GM19397 (cell line): ENCODE measurements around the gene FAM118A.
"Not testable (repeated sequence)": the region's sequence is repeated elsewhere in the genome, so short reads cannot be mapped to it uniquely, and the experiment has no call there.

Experiments used
- ATAC-seq: cut with Tn5 transposase; IDR thresholded peaks from one replicate; pipeline ENCODE4 v1.9.1; 2021; ENCODE audit warnings: mild to moderate bottlenecking, moderate library complexity; ENCODE audit not compliant: unreplicated experiment

Gene FAM118A

GRCh38 chr22:45281010-45281409 lies 28.7 kb upstream of the FAM118A start:
- ATAC-seq = no peak

- ATAC-seq = peak; percentile 50
These were observed 24.9 kb upstream of the FAM118A start, which contains the start of gene UPK3A for GRCh38 chr22:45284705-45285262. Gene UPK3A, plus strand, starts transcription at chr22:45284949. Its CDS starts 65 bp downstream, at chr22:45285014.

- no peak for ATAC-seq
These were observed 24.3 kb upstream of the FAM118A start for GRCh38 chr22:45285263-45286058.

GRCh38 chr22:45286854-45287551 lies 22.7 kb upstream of the FAM118A start:
- no peak for ATAC-seq

- no peak for ATAC-seq
These were observed 19.3 kb upstream of the FAM118A start for GRCh38 chr22:45290410-45290936.

GRCh38 chr22:45291061-45291930 lies 18.4 kb upstream of the FAM118A start:
- no peak for ATAC-seq

GRCh38 chr22:45291931-45292290 lies 17.8 kb upstream of the FAM118A start:
- no peak for ATAC-seq

- no peak for ATAC-seq
These were observed 16.8 kb upstream of the FAM118A start for GRCh38 chr22:45292731-45293442.

- ATAC-seq = no peak
These were observed 15.7 kb upstream of the FAM118A start for GRCh38 chr22:45294030-45294429.

- not testable (repeated sequence) for ATAC-seq
These were observed 14.7 kb upstream of the FAM118A start for GRCh38 chr22:45295004-45295403.

- ATAC-seq = no peak
These were observed 14.2 kb upstream of the FAM118A start for GRCh38 chr22:45295492-45295891.

GRCh38 chr22:45296628-45297297 lies 13.0 kb upstream of the FAM118A start:
- no peak for ATAC-seq

- ATAC-seq = no peak
These were observed 10.7 kb upstream of the FAM118A start for GRCh38 chr22:45298934-45299505.

GRCh38 chr22:45302751-45303150 lies 7.0 kb upstream of the FAM118A start:
- ATAC-seq = no peak

- ATAC-seq = no peak
These were observed 6.6 kb upstream of the FAM118A start for GRCh38 chr22:45303181-45303580.

- no peak for ATAC-seq
These were observed 4.8 kb upstream of the FAM118A start for GRCh38 chr22:45304971-45305370.

- ATAC-seq = no peak
These were observed 4.2 kb upstream of the FAM118A start for GRCh38 chr22:45305456-45306075.

GRCh38 chr22:45306139-45306538 lies 3.6 kb upstream of the FAM118A start:
- no peak for ATAC-seq
